GM18502 (cell line): Measurements from ENCODE around the gene JARID2.

Experiments
- ATAC-seq: cut with Tn5 transposase; IDR thresholded peaks from one replicate; pipeline ENCODE4 v1.9.1; 2021; ENCODE audit warnings: mild to moderate bottlenecking; ENCODE audit not compliant: unreplicated experiment, poor library complexity

Gene JARID2

GRCh38 chr6:15263780-15264374, 18.0 kb downstream of the JARID2 start:
- no peak for ATAC-seq

- ATAC-seq = no peak
Observed at GRCh38 chr6:15264412-15264811, 18.5 kb downstream of the JARID2 start.

- no peak for ATAC-seq
Observed at GRCh38 chr6:15264902-15265761, 19.3 kb downstream of the JARID2 start.

GRCh38 chr6:15265787-15266186, 19.9 kb downstream of the JARID2 start:
- no peak for ATAC-seq

- ATAC-seq = no peak
Observed at GRCh38 chr6:15266423-15266996, 20.6 kb downstream of the JARID2 start.

GRCh38 chr6:15267221-15267620, 21.4 kb downstream of the JARID2 start:
- no peak for ATAC-seq

- ATAC-seq = no peak
Observed at GRCh38 chr6:15268137-15268908, 22.5 kb downstream of the JARID2 start.

GRCh38 chr6:15269011-15269410, 23.1 kb downstream of the JARID2 start:
- no peak for ATAC-seq

- no peak for ATAC-seq
Observed at GRCh38 chr6:15269619-15270018, 23.8 kb downstream of the JARID2 start.

- ATAC-seq = no peak
Observed at GRCh38 chr6:15270402-15270801, 24.5 kb downstream of the JARID2 start.

GRCh38 chr6:15272562-15272961, 26.7 kb downstream of the JARID2 start:
- ATAC-seq = no peak

- ATAC-seq = no peak
Observed at GRCh38 chr6:15274692-15275387, 29.0 kb downstream of the JARID2 start.

- ATAC-seq = no peak
Observed at GRCh38 chr6:15276036-15276985, 30.4 kb downstream of the JARID2 start.

- no peak for ATAC-seq
Observed at GRCh38 chr6:15279047-15279661, 33.3 kb downstream of the JARID2 start.

GRCh38 chr6:15280028-15280427, 34.2 kb downstream of the JARID2 start:
- ATAC-seq = no peak

- ATAC-seq = no peak
Observed at GRCh38 chr6:15280961-15281360, 35.1 kb downstream of the JARID2 start.

GRCh38 chr6:15282334-15282733, 36.5 kb downstream of the JARID2 start:
- ATAC-seq = no peak

- no peak for ATAC-seq
Observed at GRCh38 chr6:15283986-15284361, 38.1 kb downstream of the JARID2 start.

GRCh38 chr6:15284743-15285142, 38.9 kb downstream of the JARID2 start:
- no peak for ATAC-seq
